Daoy (cell line): Measurements from ENCODE around the gene SHISA6. TPM values are rescaled to one million over a fixed set of nuclear protein-coding genes. Genes with fewer than 3 reads are reported as not detected.

Experiments
- DNase-seq: peaks from one replicate; pipeline ENCODE4 v3.0.0-alpha.2; 2015; ENCODE audit warnings: low read depth
- total RNA-seq: library from RNA; depleted of rRNA; stranded (reverse); fragments of >200 nt; shearing (Covaris generic); gene quantifications from 2 replicates; pipeline ENCODE4 v1.2.3, GENCODE V29; 2014

Gene SHISA6
- total RNA-seq, 1 experiment from 2014 or later: not detected

DNA sequence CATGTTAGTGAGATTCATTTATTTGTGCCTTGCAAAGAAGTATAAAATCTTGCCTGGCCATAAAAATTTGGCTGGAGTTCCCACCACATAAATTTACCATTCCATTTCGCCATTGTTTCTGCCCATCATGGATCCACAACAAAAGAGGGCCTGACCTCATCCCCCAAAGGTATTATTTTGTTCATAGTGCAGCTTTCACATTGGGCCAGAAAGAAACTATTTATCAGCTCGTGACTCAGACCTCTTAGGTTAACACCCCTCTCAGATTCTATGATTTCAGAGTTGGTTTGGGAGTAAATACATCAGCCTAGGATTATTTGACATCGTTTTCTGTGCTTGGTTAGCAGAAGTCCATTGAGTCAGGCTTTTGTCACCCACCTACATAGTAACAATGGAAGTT is 108.1 kb downstream of the SHISA6 start:
- DNase-seq: no peak

- DNase-seq: no peak
Measured at GRCh38 chr17:11351479-11351878, 110.5 kb downstream of the SHISA6 start.

DNA sequence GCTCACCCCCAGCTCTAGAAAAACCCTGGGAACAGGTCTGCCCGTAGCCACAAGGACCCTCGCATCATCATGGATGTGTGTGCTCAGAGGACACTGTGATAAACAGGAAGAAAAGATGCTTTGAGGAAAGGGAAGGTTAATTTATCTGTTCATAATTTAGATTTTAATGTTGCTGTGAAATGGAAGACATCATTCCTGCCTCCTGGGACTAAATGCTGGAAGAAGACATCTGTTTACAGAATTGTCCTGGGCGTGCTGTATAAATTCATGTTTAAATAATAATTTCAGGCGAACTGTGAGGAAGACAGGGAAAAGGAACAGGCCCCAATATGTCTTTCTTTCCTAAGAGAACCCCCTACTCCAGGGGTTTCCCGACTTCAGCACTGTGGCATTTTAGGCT is 112.6 kb downstream of the SHISA6 start:
- DNase-seq: no peak

- no peak for DNase-seq
Measured at GRCh38 chr17:11356371-11356770, 115.4 kb downstream of the SHISA6 start.

DNA sequence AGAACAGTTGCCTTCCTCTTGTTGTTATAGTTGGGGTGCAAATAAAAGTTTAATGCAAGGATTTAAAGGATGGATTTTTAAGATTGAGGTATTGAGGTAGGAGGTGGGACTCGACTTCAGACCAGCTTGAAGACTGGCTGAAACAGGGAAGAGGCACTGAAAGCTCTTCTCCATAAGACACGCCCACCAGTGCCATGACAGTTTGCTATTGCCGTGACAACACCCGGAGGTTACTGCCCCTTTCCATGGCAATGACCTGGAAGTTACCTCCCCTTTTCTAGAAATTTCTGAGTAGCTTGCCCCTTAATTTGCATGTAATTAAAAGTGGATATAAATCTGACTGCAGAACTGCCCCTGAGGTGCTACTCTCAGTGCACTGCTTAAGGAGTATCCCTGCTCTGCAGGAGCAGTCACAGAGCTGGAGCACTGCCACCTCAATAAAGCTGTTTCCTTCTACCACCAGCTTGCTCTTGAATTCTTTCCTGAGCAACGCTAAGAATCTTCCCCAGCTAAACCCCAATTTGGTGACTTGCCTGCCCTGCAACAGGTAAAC is 122.6 kb downstream of the SHISA6 start:
- DNase-seq: no peak

GRCh38 chr17:11366272-11366850 is 125.3 kb downstream of the SHISA6 start:
- no peak for DNase-seq

DNA sequence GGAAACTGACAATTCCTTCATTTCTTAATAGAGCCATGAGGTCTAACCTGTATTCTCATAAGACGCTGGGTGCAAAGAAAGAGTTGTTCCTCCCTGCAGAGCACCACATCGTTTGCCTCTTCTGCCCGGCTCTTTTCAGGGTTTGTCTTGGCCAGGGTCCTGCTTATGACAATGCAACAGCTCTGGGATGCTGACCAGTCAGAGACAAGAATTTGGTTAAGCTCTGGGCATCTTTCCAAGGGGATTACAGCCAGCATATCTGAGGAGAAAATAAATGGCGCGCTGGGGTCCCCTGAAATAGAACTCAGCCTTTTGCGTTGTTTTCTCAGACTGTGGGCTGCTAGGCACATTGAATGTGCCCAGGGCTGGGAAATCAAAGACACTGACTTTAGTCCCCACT is 128.6 kb downstream of the SHISA6 start:
- DNase-seq: no peak

DNA sequence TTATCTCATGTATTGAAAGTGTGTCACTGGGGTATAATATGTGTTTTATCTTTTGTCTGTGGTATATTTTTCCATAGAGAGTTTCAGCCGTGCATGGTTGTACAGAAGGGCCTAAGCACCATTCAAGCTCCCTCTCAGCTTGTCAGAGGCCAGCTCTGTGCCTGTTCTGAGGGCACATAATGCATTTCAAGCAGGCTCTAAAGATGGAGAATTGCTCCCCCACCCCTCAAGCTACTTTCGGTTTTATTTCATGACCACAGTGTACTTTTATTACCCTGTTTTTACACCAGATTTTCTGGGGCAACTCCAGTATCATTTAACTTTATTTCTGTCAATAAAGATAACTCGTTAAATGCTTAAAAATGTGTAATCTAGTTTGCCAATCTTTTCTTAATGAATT is 131.7 kb downstream of the SHISA6 start:
- no peak for DNase-seq

- DNase-seq: no peak
Measured at GRCh38 chr17:11378506-11378905, 137.5 kb downstream of the SHISA6 start.

GRCh38 chr17:11380761-11381160 is 139.7 kb downstream of the SHISA6 start:
- DNase-seq: no peak

DNA sequence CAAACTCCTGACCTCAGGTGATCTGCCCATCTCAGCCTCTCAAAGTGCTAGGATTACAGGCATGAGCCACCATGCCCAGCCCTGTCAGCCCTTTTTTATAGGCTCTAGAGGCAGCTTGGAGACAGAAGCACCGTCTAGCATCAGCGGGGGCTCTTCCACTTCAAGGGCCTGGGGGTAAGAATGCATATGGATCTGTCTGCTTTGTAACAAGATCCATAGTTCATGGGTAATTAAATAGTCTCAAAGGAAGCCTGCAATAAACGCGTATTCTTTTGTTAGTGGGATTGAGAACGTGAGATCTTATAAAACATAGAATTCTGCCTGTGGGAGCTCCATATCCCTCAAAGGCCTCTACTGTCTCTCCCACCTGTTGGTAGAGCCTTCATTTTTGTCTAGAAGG is 142.1 kb downstream of the SHISA6 start:
- no peak for DNase-seq

DNA sequence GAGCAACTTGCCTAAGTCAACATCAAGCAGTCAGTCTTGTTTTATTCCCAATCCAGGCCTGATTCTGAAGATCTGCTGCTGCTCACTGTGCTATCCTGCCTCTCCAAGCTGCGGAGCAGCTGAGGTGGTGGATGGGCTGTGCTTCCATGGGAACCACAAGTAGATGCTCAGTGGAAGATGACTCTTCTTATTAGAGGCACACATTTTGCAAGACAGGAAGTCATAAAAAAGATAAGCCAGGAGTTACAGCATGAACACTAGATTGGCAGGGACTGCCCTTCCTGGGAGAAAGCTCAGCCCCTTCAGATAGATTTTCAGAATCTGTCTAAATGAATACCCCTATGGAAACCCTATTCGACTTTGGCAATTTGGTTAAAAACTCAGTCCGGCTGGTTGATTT is 143.1 kb downstream of the SHISA6 start:
- DNase-seq: no peak

GRCh38 chr17:11387610-11388009 is 146.6 kb downstream of the SHISA6 start:
- no peak for DNase-seq

- no peak for DNase-seq
Measured at GRCh38 chr17:11388054-11388453, 147.0 kb downstream of the SHISA6 start.

GRCh38 chr17:11389583-11389982 is 148.6 kb downstream of the SHISA6 start:
- DNase-seq: no peak

DNA sequence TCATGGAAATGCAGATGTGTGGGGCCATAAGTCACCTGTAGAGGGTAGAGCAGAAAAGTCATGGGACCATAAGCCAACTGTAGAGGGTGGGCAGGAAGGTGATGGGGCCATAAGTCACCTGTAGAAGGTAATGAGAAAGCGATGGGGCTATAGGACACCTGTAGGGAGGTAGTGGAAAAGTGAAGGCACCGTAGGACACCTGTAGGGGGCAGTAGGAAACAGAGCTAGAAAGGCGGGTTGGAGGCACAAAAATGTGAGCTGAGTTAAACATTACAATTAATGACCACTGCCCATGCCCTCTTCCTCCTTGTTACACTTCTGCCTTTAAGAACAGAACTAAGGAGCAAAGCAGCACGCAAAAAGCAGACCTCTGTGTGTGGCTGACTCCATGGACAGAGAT is 150.1 kb downstream of the SHISA6 start:
- DNase-seq: no peak

DNA sequence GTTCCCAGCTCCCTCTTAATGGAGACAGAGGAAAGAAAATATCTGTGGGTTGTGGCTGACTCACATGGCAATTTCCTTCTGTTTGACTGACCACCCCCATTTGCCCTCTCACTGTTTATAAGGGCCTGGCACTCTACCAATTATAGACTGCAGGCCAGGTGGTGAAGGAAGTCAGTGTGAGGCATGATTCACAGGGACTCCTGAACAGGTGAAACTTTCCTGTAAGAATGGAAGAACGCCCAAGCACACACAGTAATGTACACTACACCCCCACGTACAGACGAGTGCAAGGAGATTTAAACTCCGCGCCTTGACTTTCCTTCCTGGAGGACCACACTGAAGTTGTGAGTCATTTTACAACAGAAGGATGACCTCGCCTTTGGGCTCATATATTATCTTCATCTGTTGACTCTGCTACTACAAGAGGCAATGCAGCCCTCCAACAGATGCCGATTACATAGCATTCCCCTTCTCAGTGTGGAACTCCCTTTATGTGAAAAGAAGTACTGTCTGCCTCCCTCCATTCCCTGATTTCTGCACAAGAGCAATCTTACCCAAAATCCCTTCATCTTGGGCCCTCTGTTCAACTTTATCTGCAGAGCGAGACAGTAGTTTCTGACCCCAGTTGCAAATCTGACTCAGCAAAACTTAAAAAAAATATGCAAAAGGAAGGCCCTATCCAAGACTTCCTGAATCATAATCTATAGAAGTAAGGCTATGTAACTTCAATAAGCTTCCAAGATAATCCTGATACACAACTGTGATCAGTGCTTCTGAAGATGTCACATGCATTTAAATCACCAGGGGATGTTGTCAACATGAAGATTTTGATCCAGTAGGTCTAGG is 163.6 kb downstream of the SHISA6 start:
- peak; percentile 4 for DNase-seq

DNA sequence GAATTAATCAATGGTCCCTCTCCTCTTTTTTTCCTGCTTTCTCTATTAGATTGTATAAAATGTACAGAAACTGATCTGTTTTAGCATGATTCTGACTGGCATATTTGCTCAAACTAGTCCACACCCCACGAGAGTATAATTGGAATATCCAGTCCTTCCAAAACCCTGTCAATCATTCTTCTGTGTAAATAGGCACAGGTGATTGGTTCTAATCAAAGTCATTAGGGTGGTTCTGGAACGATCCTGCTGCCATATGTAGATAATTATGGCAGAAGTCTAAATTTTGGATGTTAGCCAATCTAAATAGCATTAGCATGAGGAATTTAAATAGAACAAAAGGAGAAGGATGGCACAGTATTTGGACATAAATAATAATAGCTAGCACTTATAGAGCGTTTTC is 165.7 kb downstream of the SHISA6 start:
- DNase-seq: no peak

DNA sequence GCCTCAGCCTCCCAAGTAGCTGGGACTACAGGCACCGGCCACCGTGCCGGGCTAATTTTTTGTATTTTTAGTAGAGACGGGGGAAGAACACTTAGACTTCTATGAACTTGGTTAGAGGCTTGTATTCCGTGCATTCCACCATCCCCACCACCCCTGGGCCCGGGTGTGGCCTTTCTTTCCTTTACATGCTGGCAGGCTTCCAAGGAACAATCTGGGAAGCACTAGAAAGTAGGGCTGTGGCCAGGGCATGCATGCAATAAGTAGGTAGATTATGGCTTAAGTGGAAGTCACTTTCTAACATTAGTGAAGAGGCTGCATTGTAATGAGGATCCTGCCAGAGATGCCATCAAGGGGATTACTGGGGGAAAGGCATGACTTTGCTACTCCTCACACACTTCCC is 171.6 kb downstream of the SHISA6 start:
- DNase-seq: no peak

DNA sequence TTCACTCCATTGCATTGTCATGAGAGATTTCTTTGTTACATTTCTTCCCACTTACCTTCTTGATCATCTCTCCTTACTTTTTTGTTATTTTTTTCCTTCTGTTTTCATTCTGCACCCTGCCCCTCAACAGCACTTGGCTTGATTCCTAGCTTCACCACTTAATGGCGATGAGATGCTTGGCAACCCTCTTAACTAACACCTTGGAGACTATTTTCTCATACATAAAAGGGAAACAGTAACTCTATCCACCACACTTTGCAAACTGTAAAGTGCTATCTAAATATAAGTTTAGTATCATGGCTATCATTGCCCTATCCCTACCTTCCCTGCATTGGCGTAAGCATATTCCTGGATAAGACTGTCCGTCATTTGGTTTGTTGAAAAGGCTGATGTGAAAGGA is 177.3 kb downstream of the SHISA6 start:
- DNase-seq: no peak

- no peak for DNase-seq
Measured at GRCh38 chr17:11430751-11431150, 189.7 kb downstream of the SHISA6 start.

DNA sequence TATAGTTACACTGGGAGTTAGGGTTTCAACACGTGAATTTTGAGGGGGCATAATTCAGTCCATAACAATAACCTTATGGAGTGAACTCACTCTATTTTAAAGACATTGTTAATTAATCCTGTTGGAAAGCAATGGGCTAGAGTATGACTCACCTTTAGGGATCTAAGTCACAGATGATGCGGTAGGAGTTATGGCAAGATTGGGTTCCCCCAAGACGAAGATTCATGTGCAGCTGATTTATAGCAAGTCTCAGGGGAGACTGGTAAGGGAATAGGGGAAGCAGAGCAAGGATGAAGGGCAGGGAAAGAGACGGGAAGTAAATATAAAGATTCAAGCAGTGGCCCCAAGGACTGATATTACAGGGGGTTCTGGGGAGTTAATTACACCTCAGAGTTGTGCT is 197.7 kb downstream of the SHISA6 start:
- DNase-seq: no peak

GRCh38 chr17:11441004-11441403 is 200.0 kb downstream of the SHISA6 start:
- DNase-seq: no peak
